Stimulated activated CD8-positive, alpha-beta memory T cell treated with anti-CD3 and anti-CD28 coated beads, Interleukin-15, amount 100 ng/mL, for 1 hour (primary cell): Measurements from ENCODE around the gene DPP6.

ENCODE experiments used
- DNase-seq: peaks from one replicate; pipeline ENCODE4 v3.0.0-alpha.2; 2020; ENCODE audit warnings: low read depth

Gene DPP6

DNA sequence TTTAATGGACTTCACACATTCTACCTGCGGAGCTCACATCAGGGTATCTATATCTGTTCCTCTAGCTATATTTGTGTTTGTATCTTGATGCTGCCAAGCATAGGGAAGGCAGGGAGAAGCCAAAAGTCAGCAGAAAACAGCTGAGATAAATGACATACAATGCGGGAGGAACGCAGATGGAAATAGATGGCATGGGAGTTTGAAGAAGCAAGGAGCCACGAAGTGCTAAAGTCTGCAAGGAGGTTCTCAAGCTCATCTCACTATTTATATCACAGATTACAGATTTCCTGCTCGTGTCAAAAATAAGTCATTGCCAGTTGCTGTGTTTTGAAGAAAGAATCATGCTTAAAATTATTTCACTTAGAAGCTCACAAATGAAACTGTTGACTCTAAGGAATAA lies 180.5 kb downstream of the DPP6 start:
- DNase-seq = no peak

GRCh38 chr7:154241988-154242387 lies 189.8 kb downstream of the DPP6 start:
- DNase-seq = no peak

DNA sequence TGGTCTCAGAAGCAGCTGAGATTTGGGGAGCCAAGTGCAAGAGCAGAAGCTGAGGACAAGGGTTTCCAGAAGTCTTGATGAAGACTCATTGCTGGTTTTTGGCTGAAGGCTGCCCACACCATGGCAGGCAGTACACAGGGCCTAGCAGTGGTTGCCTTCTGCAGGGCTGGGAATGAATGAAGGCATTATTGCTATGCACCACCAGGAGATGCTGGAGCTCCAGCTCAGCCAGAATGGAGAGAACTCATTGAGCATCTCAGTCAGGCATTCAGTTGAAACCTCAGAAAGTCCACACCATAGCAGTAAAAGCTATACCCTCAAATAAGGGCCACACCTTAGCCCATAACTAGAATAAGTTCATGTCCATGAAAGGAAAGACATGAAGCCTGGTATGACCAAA lies 190.5 kb downstream of the DPP6 start:
- no peak for DNase-seq

DNA sequence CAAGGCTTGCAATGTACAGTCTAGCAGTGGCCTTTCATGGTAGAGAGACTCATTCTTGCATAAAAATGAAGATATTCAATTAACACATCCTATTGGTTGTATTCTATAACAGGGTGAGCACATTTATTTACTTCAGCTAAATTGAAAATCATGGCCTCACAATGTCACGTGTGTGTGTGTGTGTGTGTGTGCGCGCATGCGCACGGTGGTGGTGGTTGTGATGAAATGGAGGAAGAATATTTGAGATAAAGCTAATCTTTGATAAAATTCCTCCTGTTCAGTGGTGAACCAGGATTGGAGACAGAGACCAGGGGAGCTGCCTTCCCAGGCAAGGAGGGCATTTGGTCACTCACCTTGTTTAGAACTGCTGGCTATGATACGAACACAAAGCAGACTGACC lies 199.8 kb downstream of the DPP6 start:
- no peak for DNase-seq

DNA sequence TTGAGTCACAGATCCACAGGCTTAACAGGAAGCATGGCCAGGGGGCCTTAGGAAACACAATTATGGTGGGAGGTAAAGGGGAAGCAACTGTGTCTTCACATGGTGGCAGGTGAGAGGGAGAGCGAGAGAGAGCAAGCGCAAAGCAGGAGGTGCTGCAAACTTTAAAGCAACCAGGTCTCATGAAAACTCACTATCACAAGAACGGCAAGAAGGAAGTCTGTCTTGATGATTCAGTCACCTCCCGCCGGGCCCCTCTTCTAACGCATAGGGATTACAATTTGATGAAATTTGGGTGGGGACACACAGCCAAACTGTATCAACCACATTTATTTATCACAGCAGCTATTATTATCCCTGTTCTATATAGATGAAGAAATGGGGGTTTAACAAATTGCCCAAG lies 201.6 kb downstream of the DPP6 start:
- DNase-seq = no peak

DNA sequence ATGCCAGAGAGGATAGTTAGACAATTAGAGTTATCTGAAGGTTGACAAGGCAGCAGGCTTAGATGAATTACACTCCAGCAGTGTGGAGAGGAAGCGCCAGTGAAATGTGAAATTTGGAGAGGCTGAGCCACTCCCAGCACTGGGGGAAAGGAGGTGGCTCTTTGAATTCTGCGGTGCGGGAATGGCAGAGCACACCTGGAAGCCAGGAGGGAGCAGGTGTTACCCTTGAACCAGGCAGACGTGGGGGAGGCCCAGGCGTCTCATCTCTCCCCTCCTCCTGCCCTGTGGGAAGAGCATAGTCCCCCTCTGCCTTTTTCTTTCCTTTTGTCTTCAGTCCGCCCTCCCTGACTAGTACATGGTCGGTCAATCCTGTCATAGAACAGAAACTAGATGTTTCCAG lies 203.1 kb downstream of the DPP6 start:
- no peak for DNase-seq

DNA sequence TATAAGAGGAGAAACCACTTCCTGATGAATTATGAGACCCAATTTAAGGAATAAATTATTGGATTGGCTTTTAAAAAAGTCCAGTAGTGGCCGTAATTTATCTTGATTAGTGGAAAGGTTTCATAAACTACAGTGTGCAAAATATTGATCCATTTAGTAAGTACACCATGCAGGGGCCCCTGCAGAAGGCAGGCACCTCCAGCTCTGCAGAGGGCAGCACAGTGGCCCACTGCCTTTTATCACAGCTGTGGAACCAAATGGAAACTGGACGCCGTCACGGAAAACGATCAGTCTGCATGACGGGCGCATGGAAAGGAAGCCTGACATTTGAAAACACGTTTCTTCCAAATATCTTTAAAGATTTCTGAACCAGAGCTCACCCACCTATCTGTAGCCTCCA lies 204.0 kb downstream of the DPP6 start:
- DNase-seq = no peak

GRCh38 chr7:154259396-154259795 lies 207.2 kb downstream of the DPP6 start:
- no peak for DNase-seq

DNA sequence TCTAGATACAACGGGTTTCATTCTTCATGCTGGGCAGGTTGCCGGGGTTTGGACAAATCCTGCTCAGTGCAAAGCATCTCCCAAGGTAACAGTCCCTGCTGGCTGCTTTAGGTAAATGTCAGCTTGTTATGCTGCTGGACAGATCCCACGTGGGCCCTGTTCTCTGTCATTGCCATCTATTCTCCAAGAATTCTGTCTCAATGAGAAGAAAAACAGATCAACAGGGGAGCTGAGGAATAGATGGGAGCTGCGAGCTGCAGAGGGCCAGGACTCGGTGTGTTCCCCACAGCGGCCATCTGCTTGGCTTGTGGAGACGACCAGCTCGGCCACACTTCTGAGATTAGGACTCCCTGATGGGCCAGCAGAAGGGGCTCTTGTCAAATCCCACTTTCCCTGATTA lies 235.2 kb downstream of the DPP6 start:
- no peak for DNase-seq

GRCh38 chr7:154289119-154289518 lies 236.9 kb downstream of the DPP6 start:
- no peak for DNase-seq

- no peak for DNase-seq
Measured at GRCh38 chr7:154296443-154296842, 244.2 kb downstream of the DPP6 start.

- no peak for DNase-seq
Measured at GRCh38 chr7:154299736-154300135, 247.5 kb downstream of the DPP6 start.

GRCh38 chr7:154302380-154302779 lies 250.2 kb downstream of the DPP6 start:
- DNase-seq = no peak

DNA sequence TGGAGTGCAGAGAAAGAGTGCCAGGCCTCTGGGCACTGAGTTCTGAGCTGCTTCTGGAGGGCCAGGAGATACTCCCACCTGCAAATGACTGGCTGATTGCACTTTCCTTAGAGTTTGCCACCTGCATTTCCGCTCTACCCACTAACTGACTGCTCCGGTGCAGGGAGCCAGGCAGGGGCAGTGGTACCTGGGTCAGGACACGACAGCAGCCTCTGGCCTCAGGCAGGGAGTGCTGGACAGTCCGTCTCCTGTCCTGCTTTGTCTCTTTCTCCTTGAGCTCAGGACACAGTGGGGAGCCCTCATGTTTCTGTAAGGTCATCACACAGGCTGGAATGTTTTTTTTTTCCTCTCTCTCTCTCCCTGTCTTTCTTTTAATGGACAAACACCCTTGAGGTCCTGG lies 252.0 kb downstream of the DPP6 start:
- DNase-seq = no peak

GRCh38 chr7:154304740-154305700 lies 252.8 kb downstream of the DPP6 start:
- DNase-seq = no peak

DNA sequence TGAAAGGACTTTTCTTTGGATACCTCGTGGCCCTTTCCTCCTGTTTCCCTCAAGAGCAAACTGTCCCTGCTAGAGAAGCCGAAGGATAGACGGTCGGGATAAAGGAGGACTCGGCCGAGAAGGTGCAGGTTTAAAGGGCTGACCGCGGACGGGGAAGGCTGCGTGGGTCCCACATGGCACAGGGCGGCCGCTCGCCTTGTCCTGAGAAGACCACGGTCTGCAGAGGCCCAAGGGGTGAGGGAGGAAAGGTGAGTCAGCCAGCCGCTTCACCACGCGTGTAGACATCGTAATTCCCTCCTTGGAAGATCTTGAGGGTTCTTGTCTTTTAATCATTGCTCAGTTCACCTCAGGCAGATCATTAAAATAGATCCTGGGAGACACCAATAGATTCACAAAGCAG lies 253.8 kb downstream of the DPP6 start:
- no peak for DNase-seq

DNA sequence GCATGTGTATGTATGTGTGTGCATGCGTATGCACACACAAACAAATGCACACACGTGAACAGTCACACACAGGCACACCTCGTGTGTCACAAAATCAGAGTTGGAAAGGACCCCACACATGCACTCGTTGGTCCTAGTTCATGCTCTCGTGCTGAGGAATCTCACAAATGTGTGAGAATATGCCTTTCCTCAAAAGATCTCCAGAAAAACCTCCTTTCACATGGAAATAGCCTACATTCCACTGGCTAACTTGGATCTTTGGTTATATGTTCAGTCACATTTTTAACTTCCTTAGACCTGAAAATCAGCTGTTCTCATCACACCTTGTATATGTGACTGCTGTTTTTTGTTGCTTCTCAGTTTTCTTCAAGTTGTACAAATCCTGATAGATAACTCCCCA lies 256.7 kb downstream of the DPP6 start:
- no peak for DNase-seq

DNA sequence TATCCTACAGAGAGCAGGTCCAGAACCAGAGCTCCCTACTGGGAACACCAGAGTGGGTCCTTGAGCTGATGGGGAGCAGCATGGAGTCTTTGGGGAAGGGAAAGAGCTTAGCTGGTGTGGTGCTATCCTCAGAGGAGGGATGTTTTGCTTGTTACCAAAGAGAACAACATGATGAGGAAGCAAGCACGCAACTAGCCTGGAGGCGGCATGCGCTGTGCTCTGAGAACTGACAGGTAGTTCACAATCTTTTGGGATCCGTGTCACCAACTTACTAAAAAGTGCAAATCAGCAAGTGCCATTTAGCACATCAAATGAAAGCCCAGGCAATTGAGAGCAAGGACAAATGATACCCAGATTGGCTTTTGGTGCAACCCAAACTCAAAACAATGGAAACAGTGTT lies 257.9 kb downstream of the DPP6 start:
- no peak for DNase-seq

- DNase-seq = no peak
Measured at GRCh38 chr7:154324196-154324595, 272.0 kb downstream of the DPP6 start.

DNA sequence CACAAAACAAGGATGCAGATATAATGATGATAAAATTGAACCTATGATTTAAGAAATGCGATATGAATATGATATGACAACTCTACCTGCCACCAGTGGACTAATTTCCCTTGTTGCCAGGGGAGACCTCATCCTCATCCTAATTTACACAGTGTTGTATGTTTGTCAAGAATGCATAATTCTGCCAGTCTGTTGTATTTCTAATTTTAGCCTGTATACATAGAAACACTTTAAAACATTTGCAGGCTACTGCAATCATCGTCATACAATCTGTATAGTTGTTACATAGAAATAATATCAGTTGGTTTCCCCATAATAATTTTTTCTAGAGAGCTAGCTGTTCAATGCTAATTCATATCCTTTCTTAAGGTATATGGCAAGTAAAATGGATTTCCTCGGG lies 274.2 kb downstream of the DPP6 start:
- DNase-seq = no peak

- no peak for DNase-seq
Measured at GRCh38 chr7:154330318-154330717, 278.1 kb downstream of the DPP6 start.

GRCh38 chr7:154332811-154333580 lies 280.8 kb downstream of the DPP6 start:
- DNase-seq = no peak

GRCh38 chr7:154336295-154336694 lies 284.1 kb downstream of the DPP6 start:
- no peak for DNase-seq
